ENCODE measurements around the gene CAMTA1.

Gene CAMTA1

GRCh38 chr1:7266561-7266960 is 481.3 kb downstream of the CAMTA1 start:
- Histone ChIP-seq H3K27ac (no peak overlapping the region), H3K4me3 (no peak overlapping the region)

- H3K27ac ChIP-seq = no peak overlapping the region
Measured at GRCh38 chr1:7267493-7267892, 482.2 kb downstream of the CAMTA1 start.

GRCh38 chr1:7268983-7269382 is 483.7 kb downstream of the CAMTA1 start:
- H3K27ac ChIP-seq = no peak overlapping the region
- no peak overlapping the region for H3K4me3 ChIP-seq

More at GRCh38 chr1:7267493-7267892, 482.2 kb downstream of the CAMTA1 start:
- H3K4me3 ChIP-seq = no peak overlapping the region

- H3K4me3 ChIP-seq = no peak overlapping the region
- no peak overlapping the region for H3K27ac ChIP-seq
Measured at GRCh38 chr1:7269525-7269924, 484.3 kb downstream of the CAMTA1 start.

- no peak overlapping the region for H3K27ac ChIP-seq
- no peak overlapping the region for H3K4me3 ChIP-seq
Measured at GRCh38 chr1:7274256-7274655, 489.0 kb downstream of the CAMTA1 start.

- Histone ChIP-seq H3K4me3 (no peak overlapping the region), H3K27ac (no peak overlapping the region)
Measured at GRCh38 chr1:7278045-7278444, 492.8 kb downstream of the CAMTA1 start.

- Histone ChIP-seq H3K4me3 (no peak overlapping the region), H3K27ac (no peak overlapping the region)
Measured at GRCh38 chr1:7278827-7279765, 493.8 kb downstream of the CAMTA1 start.

GRCh38 chr1:7279769-7280168 is 494.5 kb downstream of the CAMTA1 start:
- H3K4me3 ChIP-seq = no peak overlapping the region
- H3K27ac ChIP-seq = no peak overlapping the region

- no peak overlapping the region for H3K4me3 ChIP-seq
- H3K27ac ChIP-seq = no peak overlapping the region
Measured at GRCh38 chr1:7280347-7280960, 495.2 kb downstream of the CAMTA1 start.

- H3K27ac ChIP-seq = no peak overlapping the region
- no peak overlapping the region for H3K4me3 ChIP-seq
Measured at GRCh38 chr1:7281821-7282220, 496.6 kb downstream of the CAMTA1 start.

GRCh38 chr1:7284839-7285435 is 499.7 kb downstream of the CAMTA1 start:
- no peak overlapping the region for H3K27ac ChIP-seq
- no peak overlapping the region for H3K4me3 ChIP-seq

- Histone ChIP-seq H3K27ac (no peak overlapping the region), H3K4me3 (no peak overlapping the region)
Measured at GRCh38 chr1:7285856-7286454, 500.7 kb downstream of the CAMTA1 start.

- H3K27ac ChIP-seq = no peak overlapping the region
- H3K4me3 ChIP-seq = no peak overlapping the region
Measured at GRCh38 chr1:7287013-7287412, 501.8 kb downstream of the CAMTA1 start.

GRCh38 chr1:7288992-7289391 is 503.7 kb downstream of the CAMTA1 start:
- H3K4me3 ChIP-seq = no peak overlapping the region
- no peak overlapping the region for H3K27ac ChIP-seq

GRCh38 chr1:7289694-7290093 is 504.4 kb downstream of the CAMTA1 start:
- H3K27ac ChIP-seq = no peak overlapping the region

GRCh38 chr1:7290971-7291970 is 506.0 kb downstream of the CAMTA1 start:
- no peak overlapping the region for H3K4me3 ChIP-seq
- H3K27ac ChIP-seq = no peak overlapping the region

More at GRCh38 chr1:7289694-7290093, 504.4 kb downstream of the CAMTA1 start:
- H3K4me3 ChIP-seq = no peak overlapping the region

GRCh38 chr1:7292036-7292681 is 506.9 kb downstream of the CAMTA1 start:
- Histone ChIP-seq H3K27ac (no peak overlapping the region), H3K4me3 (no peak overlapping the region)

GRCh38 chr1:7292714-7293419 is 507.6 kb downstream of the CAMTA1 start:
- Histone ChIP-seq H3K4me3 (no peak overlapping the region), H3K27ac (no peak overlapping the region)
